ENCODE results near the gene SUCNR1.

- TF ChIP-seq TOX (CRISPR knock-in tag; IDR thresholded peaks at IDR 0.05; ENCODE audit: borderline replicate concordance) (no peak), ZFP3 (CRISPR knock-in tag; IDR thresholded peaks at IDR 0.05) (no peak), ZFP30 (CRISPR knock-in tag; IDR thresholded peaks at IDR 0.05) (no peak), ESRRG (CRISPR knock-in tag; IDR thresholded peaks at IDR 0.05) (no peak), POU6F1 (CRISPR knock-in tag; IDR thresholded peaks at IDR 0.05; ENCODE audit: borderline replicate concordance, low read depth) (no peak), ARNTL (CRISPR knock-in tag; IDR thresholded peaks at IDR 0.05; ENCODE audit: borderline replicate concordance, low read depth) (no peak), CREB5 (CRISPR knock-in tag; IDR thresholded peaks at IDR 0.05; ENCODE audit: low read depth) (no peak), PATZ1 (CRISPR knock-in tag; IDR thresholded peaks at IDR 0.05; ENCODE audit: borderline replicate concordance) (no peak), BACH2 (CRISPR knock-in tag; IDR thresholded peaks at IDR 0.05; ENCODE audit: borderline replicate concordance) (no peak), RARB (CRISPR knock-in tag; IDR thresholded peaks at IDR 0.05) (no peak), ISL1 (CRISPR knock-in tag; IDR thresholded peaks at IDR 0.05) (no peak), TCF4 (CRISPR knock-in tag; IDR thresholded peaks at IDR 0.05; ENCODE audit: borderline replicate concordance) (no peak), ZNF70 (CRISPR knock-in tag; IDR thresholded peaks at IDR 0.05) (no peak), GLIS3 (CRISPR knock-in tag; IDR thresholded peaks at IDR 0.05) (no peak)
Measured at GRCh38 chr3:151867666-151868065, 5.8 kb upstream of the SUCNR1 start.
